Osteocyte (in vitro differentiated cells): ENCODE results near the gene RBM44. TPM values are rescaled to one million over a fixed set of nuclear protein-coding genes. Genes with fewer than 3 reads are reported as not detected.

Experiments used
- DNase-seq: peaks from one replicate; pipeline ENCODE4 v3.0.0; 2021; ENCODE audit warnings: mixed read lengths; ENCODE audit not compliant: unreplicated experiment; ENCODE audit errors: extremely low spot score
- H3K27ac Mint-ChIP-seq: one replicate; pipeline ENCODE4 v1.8.0; 2021; ENCODE audit warnings: mild to moderate bottlenecking, mixed read lengths; ENCODE audit not compliant: unreplicated experiment
- H3K27me3 Mint-ChIP-seq: one replicate; pipeline ENCODE4 v1.8.0; 2021; ENCODE audit warnings: mixed read lengths; ENCODE audit not compliant: unreplicated experiment
- H3K36me3 Mint-ChIP-seq: one replicate; pipeline ENCODE4 v1.8.0; 2021; ENCODE audit warnings: mixed read lengths; ENCODE audit not compliant: unreplicated experiment
- H3K4me1 Mint-ChIP-seq: one replicate; pipeline ENCODE4 v1.8.0; 2021; ENCODE audit warnings: mixed read lengths; ENCODE audit not compliant: unreplicated experiment
- H3K4me3 Mint-ChIP-seq: one replicate; pipeline ENCODE4 v1.8.0; 2021; ENCODE audit warnings: mild to moderate bottlenecking, moderate library complexity, mixed read lengths; ENCODE audit not compliant: unreplicated experiment
- H3K9me3 Mint-ChIP-seq: one replicate; pipeline ENCODE4 v1.8.0; 2021; ENCODE audit warnings: mixed read lengths; ENCODE audit not compliant: unreplicated experiment
- CTCF ChIP-seq: fragments of 200-600 bp; sonication (generic); IDR thresholded peaks from 2 replicates; pipeline ENCODE4 v1.5.0; 2021; ENCODE audit warnings: antibody characterized with exemption, mild to moderate bottlenecking, moderate library complexity
- total RNA-seq: library from RNA; stranded (reverse); gene quantifications from 2 replicates; pipeline ENCODE4 v1.2.1, GENCODE V29; 2021

The RBM44 gene
- total RNA-seq, 1 donor from 2014 or later, result 0.46 TPM

GRCh38 chr2:237859082-237859433 is 60.5 kb downstream of the RBM44 start:
- H3K27ac Mint-ChIP-seq, result peak overlapping the region; percentile 86
- no peaks in the 10 kb centered on the region for H3K36me3 Mint-ChIP-seq
- DNase-seq, result no peak
- peaks cover 52% of the 10 kb centered on the region for H3K4me1 Mint-ChIP-seq
- peaks cover 2% of the 10 kb centered on the region for H3K27me3 Mint-ChIP-seq
- peak overlapping the region; percentile 80 for H3K4me3 Mint-ChIP-seq
- no peak for TF ChIP-seq CTCF
- H3K9me3 Mint-ChIP-seq, result no peaks in the 10 kb centered on the region

GRCh38 chr2:237859533-237860272 is 61.1 kb downstream of the RBM44 start, which contains the start of gene RAMP1:
RAMP1 (plus strand) TSS chr2:237859623; CDS start chr2:237859676, 53 bp downstream.
- Mint-ChIP-seq H3K4me3 (peak within 1 kb of the TSS; percentile 80), H3K27me3 (peaks cover 2% of the 10 kb centered on the region), H3K9me3 (no peaks in the 10 kb centered on the region), H3K36me3 (no peaks in the 10 kb centered on the region), H3K4me1 (peaks cover 58% of the 10 kb centered on the region), H3K27ac (peak within 1 kb of the TSS; percentile 86)
- TF ChIP-seq CTCF, result no peak
- peak; percentile 84 for DNase-seq

GRCh38 chr2:237860273-237860935 is 61.8 kb downstream of the RBM44 start:
- H3K4me1 Mint-ChIP-seq, result peaks cover 64% of the 10 kb centered on the region
- H3K36me3 Mint-ChIP-seq, result no peaks in the 10 kb centered on the region
- H3K4me3 Mint-ChIP-seq, result peak overlapping the region; percentile 75
- H3K9me3 Mint-ChIP-seq, result no peaks in the 10 kb centered on the region
- H3K27ac Mint-ChIP-seq, result peak overlapping the region; percentile 72
- no peak for DNase-seq
- TF ChIP-seq CTCF, result no peak
- H3K27me3 Mint-ChIP-seq, result no peaks in the 10 kb centered on the region

GRCh38 chr2:237861875-237862527 is 63.4 kb downstream of the RBM44 start:
- Mint-ChIP-seq H3K4me3 (peak overlapping the region; percentile 47), H3K4me1 (peaks cover 78% of the 10 kb centered on the region), H3K27me3 (no peaks in the 10 kb centered on the region), H3K27ac (peak overlapping the region; percentile 72), H3K9me3 (no peaks in the 10 kb centered on the region), H3K36me3 (no peaks in the 10 kb centered on the region)
- no peak for TF ChIP-seq CTCF
- no peak for DNase-seq

GRCh38 chr2:237862528-237862895 is 63.9 kb downstream of the RBM44 start:
- H3K4me3 Mint-ChIP-seq, result no peak overlapping the region
- no peaks in the 10 kb centered on the region for H3K9me3 Mint-ChIP-seq
- DNase-seq, result no peak
- peaks cover 82% of the 10 kb centered on the region for H3K4me1 Mint-ChIP-seq
- peak overlapping the region; percentile 44 for H3K27ac Mint-ChIP-seq
- no peaks in the 10 kb centered on the region for H3K27me3 Mint-ChIP-seq
- TF ChIP-seq CTCF, result no peak
- no peaks in the 10 kb centered on the region for H3K36me3 Mint-ChIP-seq
